Stomach (tissue), 4 donors: ENCODE results near the gene ZNF10.
A peak's percentile ranks its signal among the peaks of the same experiment; 100 is the strongest.

Experiments used
- CTCF ChIP-seq, 7 experiments: fragments of 450-650 bp in 4 of 7; fragments of 200-600 bp in 3 of 7; sonication (generic) in 3 of 7; IDR thresholded peaks; one replicate each; pipeline ENCODE4 v1.5.1; 2016 to 2019; ENCODE audit warnings: antibody characterized with exemption in 7 of 7, control low read depth in 2 of 7, mild to moderate bottlenecking in 1 of 7
- POLR2A ChIP-seq, 4 donors: fragments of 450-650 bp; IDR thresholded peaks; one replicate each; pipeline ENCODE4 v1.6.1; 2016; ENCODE audit warnings: antibody characterized with exemption in 4 of 4, control low read depth in 2 of 4, mild to moderate bottlenecking in 1 of 4, moderate library complexity in 1 of 4
- POLR2AphosphoS5 ChIP-seq, 3 donors: sonication (generic); formaldehyde crosslinking; IDR thresholded peaks; one replicate each; pipeline ENCODE4 v1.6.1; 2016; ENCODE audit warnings: antibody characterized with exemption in 3 of 3

- TF ChIP-seq CTCF (IDR thresholded peaks at IDR 0.05) (peak in 5 of 7 experiments; percentile 18 to 91 (median 77)), POLR2A (IDR thresholded peaks at IDR 0.05) (no peak), POLR2AphosphoS5 (IDR thresholded peaks at IDR 0.05) (peak; percentile 74 to 94 (median 85))
These were observed 51.0 kb downstream of the ZNF10 start, which contains the start of gene ZNF268 for GRCh38 chr12:133181238-133181959.
